T follicular helper cell (primary cell): ENCODE measurements around the gene DNASE2.

Experiments used
- DNase-seq: peaks from one replicate; pipeline ENCODE4 v3.0.0-alpha.2; 2020; ENCODE audit warnings: low read depth

The DNASE2 gene

DNA sequence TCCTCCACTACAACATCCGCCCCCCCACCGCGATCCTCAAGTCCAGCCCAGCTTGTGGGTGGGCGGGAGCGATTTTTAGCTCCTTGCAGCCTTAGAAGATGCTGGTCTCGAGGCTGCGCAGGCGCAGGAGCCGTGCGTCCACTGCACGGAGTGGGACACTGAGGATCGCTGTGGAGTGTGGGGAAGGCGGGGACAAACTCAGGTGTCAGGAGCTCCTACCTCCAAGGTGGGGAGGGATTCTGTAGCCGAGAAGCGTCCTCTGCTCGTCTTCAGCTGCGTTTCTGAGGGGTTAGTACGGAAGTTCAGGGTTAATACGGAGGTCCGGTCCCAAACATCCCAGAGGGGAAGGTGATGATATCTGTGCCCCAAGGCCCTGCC is 46.7 kb downstream of the DNASE2 start, which contains the start of gene RTBDN:
RTBDN (minus strand) TSS at position 14 of the 378 bp plus-strand sequence. CDS start 4,600 bp downstream, outside the sequence.
- DNase-seq = no peak

DNA sequence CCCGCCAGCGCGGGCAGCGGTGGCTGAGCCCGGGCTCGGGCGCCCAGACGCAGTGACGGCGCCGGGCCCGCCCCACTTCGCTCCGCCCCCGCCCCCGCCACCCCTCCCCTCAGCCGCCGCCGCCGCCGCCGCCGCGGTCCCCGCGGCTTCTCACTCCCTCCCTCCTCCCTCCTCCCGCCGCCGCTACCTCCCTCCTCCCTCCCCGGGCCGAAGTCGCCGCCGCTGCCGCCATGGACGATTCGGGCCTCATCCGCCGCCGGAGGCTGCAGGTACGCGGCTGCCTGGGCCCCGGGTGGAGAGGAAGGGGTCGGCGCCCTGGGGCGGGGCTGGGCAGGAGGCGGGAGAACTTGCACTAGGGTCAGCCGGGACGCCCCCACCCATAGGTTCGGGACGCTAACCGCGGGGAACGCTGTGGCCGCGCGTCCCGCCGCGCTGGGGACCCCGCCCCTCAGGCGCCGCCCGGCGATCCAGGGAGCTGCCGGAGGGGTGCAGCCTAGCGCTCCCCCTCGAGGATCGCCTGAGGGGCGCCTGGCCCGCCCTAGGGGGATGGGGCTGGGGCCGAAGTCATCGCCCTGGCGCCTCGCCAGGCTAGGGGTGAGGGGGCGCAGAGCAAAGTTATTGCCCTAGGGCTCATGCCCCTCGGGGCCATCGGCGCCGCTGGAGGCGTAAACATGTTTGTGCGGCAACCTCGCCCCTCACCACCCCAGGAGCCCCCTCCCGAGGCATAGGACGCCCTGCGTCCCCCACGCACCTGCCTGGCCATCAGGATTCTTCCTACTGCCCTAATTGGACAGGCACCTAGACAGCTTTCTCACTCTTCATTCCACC is 47.3 kb downstream of the DNASE2 start:
- DNase-seq = no peak

DNA sequence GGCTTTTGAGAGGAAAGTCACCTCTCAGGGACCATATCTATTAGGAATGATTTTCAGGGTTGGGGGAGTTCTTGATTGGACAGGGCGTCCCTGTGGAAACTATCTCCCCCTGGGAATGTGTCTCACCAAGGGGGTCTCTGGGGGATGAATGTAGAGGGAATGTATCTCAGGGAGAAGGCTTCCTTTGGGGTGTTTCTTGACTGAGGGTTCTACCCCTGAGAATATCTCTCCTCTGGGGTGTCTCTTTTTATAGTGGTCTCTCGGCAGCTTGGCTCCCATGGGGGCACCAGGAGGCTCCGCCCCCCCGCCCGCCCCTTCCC is 47.9 kb downstream of the DNASE2 start:
- DNase-seq = no peak

DNA sequence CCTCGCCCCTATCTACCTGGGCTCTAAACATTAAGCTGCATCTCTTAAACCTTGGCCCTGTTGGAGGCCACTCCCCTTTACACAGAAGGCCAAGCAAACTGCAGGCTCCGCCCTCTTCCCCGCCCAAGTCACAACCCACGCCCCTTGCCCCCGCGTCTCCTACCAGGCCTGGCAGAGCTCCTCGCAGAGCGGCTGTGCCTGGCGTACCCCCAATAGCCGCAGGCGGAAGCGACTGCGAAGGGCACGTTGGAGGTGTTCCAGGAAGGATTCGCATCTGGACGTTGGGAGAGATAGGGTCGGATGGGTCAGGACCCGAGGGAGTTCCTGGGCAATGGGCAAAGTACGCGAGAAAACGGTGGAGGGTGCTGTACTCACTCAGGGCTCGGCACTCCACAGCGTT is 52.8 kb downstream of the DNASE2 start:
- no peak for DNase-seq

DNA sequence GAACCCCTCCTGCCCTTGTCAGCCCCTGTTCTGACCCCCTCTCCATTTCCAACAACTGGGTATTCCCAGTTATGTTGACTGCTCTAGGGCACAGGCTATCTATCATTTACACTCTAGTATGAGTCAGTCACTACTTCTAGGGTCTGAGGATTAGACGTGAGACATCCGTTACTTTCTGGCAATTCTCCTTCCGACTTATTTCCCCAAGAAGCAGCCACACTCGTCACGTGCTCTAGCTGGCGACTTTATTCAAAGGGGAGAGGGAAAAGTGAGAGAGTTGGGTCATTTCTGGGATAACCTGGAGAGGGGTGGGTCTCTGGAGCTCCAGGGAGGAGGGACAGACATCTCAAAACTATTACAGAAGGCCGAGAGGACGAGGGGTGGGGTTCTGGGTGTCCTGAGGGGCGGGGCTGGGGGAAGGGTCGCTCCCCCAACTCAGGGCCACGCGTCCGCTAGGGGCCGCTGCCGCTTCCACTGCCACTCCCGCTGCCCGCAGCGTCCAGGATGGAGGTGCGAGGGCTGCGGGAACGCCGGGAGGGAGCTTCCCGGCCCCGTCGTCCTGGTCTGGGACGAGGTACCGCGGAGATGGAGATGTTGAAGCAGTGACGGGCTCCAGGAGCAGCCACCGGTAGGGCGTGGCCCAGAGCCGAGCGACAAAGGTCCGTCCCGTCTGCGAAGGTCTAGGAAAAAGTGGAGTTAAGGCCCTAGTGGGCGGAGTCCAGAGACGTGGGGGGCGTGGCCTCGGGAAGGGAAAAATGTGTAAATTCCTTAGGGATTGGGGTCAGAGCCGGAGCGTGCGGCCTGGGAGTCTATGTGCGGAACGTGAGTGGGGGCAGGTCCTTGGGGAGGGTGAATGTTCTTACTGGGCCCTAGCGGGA is 55.8 kb downstream of the DNASE2 start:
- DNase-seq = no peak
